ENCODE measurements around the gene NASP. TPM values are rescaled to one million over a fixed set of nuclear protein-coding genes. Genes with fewer than 3 reads are reported as not detected.

Gene NASP
- polyA plus RNA-seq, 1 donor: 469 TPM

DNA sequence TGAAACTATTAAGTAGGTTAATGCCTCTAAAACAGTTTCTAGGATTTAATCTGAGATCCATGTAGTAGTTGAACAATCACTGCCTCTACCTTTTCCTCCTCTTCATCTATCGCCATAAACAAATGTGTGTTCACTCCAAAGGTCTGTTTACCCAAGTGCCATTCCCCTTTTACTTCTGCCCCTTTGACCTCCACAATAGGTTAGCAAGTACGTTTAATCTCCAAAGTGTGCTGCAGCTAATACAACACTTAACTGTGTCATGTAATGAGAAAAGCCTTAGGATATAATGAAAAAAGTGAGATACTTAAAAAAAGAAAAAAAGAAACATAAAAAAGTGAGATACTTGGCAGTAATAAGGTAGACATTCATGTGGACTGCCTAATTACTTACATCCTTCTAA is 74.3 kb downstream of the NASP start:
- no peak for DNase-seq

DNA sequence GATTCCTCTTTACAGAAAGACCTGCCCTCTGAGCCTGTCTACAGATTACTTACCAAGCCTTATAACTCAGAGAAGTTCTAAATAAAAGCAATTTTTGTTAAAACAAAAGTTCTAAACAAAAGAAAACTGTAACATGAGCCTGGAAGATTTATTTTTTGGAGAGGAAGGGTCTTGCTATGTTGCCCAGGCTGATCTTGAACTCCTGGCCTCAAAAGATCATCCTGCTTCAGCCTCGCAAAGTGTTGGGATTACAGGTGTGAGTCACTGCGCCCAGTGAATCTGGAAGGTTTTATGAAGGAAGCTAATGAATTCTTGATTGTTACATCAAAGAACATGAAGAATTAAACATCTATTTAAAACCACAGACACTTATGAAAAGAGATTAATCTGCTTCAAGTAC is 75.4 kb downstream of the NASP start:
- no peak for DNase-seq

DNA sequence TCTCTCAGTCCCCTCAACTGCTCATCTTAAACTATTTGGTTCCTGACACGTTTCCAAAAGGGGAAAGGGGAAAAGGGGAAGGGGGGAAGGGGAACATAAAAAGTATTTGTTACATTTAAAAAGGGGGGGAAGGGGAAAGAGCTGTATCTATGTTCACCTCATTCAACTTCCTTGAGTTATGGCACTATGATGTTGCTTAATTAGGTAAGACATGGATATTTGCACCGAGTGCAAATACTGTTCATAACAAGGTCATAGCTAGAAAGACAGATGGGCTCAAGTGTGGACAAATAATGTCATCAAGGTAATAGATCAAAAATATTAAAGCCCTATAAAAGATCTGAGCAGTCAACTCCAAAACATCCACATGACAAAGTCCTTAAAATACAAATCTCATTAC is 76.5 kb downstream of the NASP start:
- no peak for DNase-seq

GRCh38 chr1:45666836-45667235 is 83.0 kb downstream of the NASP start:
- no peak for DNase-seq

GRCh38 chr1:45667321-45668111 is 83.7 kb downstream of the NASP start:
- no peak for DNase-seq

Other genes with a start within 250 kb of the NASP start
- 12.4 TPM for gene TOE1, start 243.9 kb upstream of the NASP start, polyA plus RNA-seq (ENCODE audit: insufficient read length)
- gene MUTYH, start 243.6 kb upstream of the NASP start, polyA plus RNA-seq (ENCODE audit: insufficient read length): 34.1 TPM
- gene TESK2, start 92.9 kb upstream of the NASP start, polyA plus RNA-seq (ENCODE audit: insufficient read length): 8.0 TPM
- 5.3 TPM for gene CCDC163, start 84.0 kb upstream of the NASP start, polyA plus RNA-seq (ENCODE audit: insufficient read length)
- 13.0 TPM for gene MMACHC, start 83.7 kb upstream of the NASP start, polyA plus RNA-seq (ENCODE audit: insufficient read length)
- 317 TPM for gene PRDX1, start 62.2 kb upstream of the NASP start, polyA plus RNA-seq (ENCODE audit: insufficient read length)
- gene AKR1A1, start 33.2 kb upstream of the NASP start, polyA plus RNA-seq (ENCODE audit: insufficient read length): 319 TPM
- 1.3 TPM for gene CCDC17, start 40.0 kb downstream of the NASP start, polyA plus RNA-seq (ENCODE audit: insufficient read length)
- 137 TPM for gene GPBP1L1, start 102.5 kb downstream of the NASP start, polyA plus RNA-seq (ENCODE audit: insufficient read length)
- gene TMEM69, start 104.1 kb downstream of the NASP start, polyA plus RNA-seq (ENCODE audit: insufficient read length): 55.3 TPM
- gene IPP, start 166.6 kb downstream of the NASP start, polyA plus RNA-seq (ENCODE audit: insufficient read length): 34.1 TPM
- gene MAST2, start 219.6 kb downstream of the NASP start, polyA plus RNA-seq (ENCODE audit: insufficient read length): 41.3 TPM